ENCODE measurements around the gene PHB1. TPM values are rescaled to one million over a fixed set of nuclear protein-coding genes. Genes with fewer than 3 reads are reported as not detected.

PHB1 gene
- total RNA-seq, 1 experiment from 2014 or later, result 275 TPM

- H3K36me3 ChIP-seq, result peaks cover under 1% of the 10 kb centered on the region
- no peaks in the 10 kb centered on the region for H3K27me3 ChIP-seq (replicated peaks)
- no peak for DNase-seq (ENCODE audit: low read depth in 1 of 2, low spot score in 2 of 2)
- peaks cover 14% of the 10 kb centered on the region for H3K4me1 ChIP-seq (replicated peaks)
- H3K27ac ChIP-seq, result no peak overlapping the region
- H3K4me3 ChIP-seq, result no peak overlapping the region
- no peaks in the 10 kb centered on the region for H3K9me3 ChIP-seq (replicated peaks)
Observed at GRCh38 chr17:49356320-49356719, 58.4 kb downstream of the PHB1 start.

Other genes starting within 250 kb of the PHB1 start
- gene GNGT2, start 204.3 kb downstream of the PHB1 start, total RNA-seq (2014; rRNA removed; shearing (Covaris generic)), result not detected in 2 replicates
- gene ABI3, start 204.2 kb downstream of the PHB1 start, total RNA-seq (2014; rRNA removed; shearing (Covaris generic)), result not detected in 2 replicates
- 0.39 TPM in 1 of 2 replicates, not detected in the other for gene PHOSPHO1, start 184.1 kb downstream of the PHB1 start, total RNA-seq (2014; rRNA removed; shearing (Covaris generic))
- gene ZNF652, start 52.6 kb downstream of the PHB1 start, total RNA-seq (2014; rRNA removed; shearing (Covaris generic)), result 23.8 and 37.1 TPM in 2 replicates
- gene NGFR, start 80.4 kb upstream of the PHB1 start, total RNA-seq (2014; rRNA removed; shearing (Covaris generic)), result 0.11 and 2.3 TPM in 2 replicates
- 2.2 and 2.3 TPM in 2 replicates for gene NXPH3, start 161.0 kb upstream of the PHB1 start, total RNA-seq (2014; rRNA removed; shearing (Covaris generic))

Measured in SJSA1 (cell line).